ENCODE results near the gene PRKG1. TPM values are rescaled to one million over a fixed set of nuclear protein-coding genes. Genes with fewer than 3 reads are reported as not detected.

Gene PRKG1
- total RNA-seq (10 to 100 TPM; 31.7 to 49.0 (median 45.2) TPM), polyA plus RNA-seq (10 to 100 TPM in 2 of 3 donors, 1 to 10 TPM in 1; 4.5 to 18.0 (median 16.1) TPM)
- long read RNA-seq, donor 1, partial matches to known transcripts: 1 of 10 reads
- long read RNA-seq, donor 1, other reads (novel, unspliced or antisense): 9 of 10 reads
- long read RNA-seq, donor 2, partial matches to known transcripts: 3 of 21 reads
- long read RNA-seq, donor 2, other reads (novel, unspliced or antisense): 18 of 21 reads

- peak; percentile 76 to 84 for DNase-seq
- intact Hi-C loops (cut with DNase I): loop anchor here (5.0 to 10.0 kb wide), 3 partner anchors 170 to 350 kb away; no protein-coding TSS in a partner anchor
- WGBS, 3 donors: 0 to 2% (median 1%) methylated on average over 56 to 59 of the region's 59 CpGs
- H3K36me3 ChIP-seq (ENCODE audit: insufficient read depth in 1 of 2, low read depth in 1 of 2): no peaks in the 10 kb centered on the region
- H3K4me1 ChIP-seq: peaks cover 19% of the 10 kb centered on the region
- peak within 1 kb of the TSS; percentile 64 for H3K27ac ChIP-seq
- peaks cover 0 to 3% (median 0%) of the 10 kb centered on the region in 3 donors for H3K27me3 ChIP-seq (ENCODE audit: insufficient read depth in 3 of 3, low read length in 2 of 3)
- no peak for TF ChIP-seq CTCF (IDR thresholded peaks at IDR 0.05)
- H3K9me3 ChIP-seq: no peaks in the 10 kb centered on the region
- ATAC-seq: peak; percentile 84 to 92 (median 86)
- H3K4me3 ChIP-seq: peak within 1 kb of the TSS; percentile 85
Observed at GRCh38 chr10:51074238-51075028, at the start of gene PRKG1. Gene PRKG1 (plus strand): TSS chr10:51074487.

- TF ChIP-seq CTCF (IDR thresholded peaks at IDR 0.05): no peak
- Histone ChIP-seq H3K27me3 (ENCODE audit: insufficient read depth in 3 of 3, low read length in 2 of 3) (no peaks in the 10 kb centered on the region), H3K4me1 (peaks cover 30% of the 10 kb centered on the region), H3K9me3 (no peaks in the 10 kb centered on the region), H3K27ac (peak overlapping the region; percentile 37), H3K4me3 (no peak overlapping the region), H3K36me3 (ENCODE audit: insufficient read depth in 1 of 2, low read depth in 1 of 2) (no peaks in the 10 kb centered on the region)
- DNase-seq: no peak
- intact Hi-C loops (cut with DNase I): no loop called here
- ATAC-seq: no peak
Observed at GRCh38 chr10:51028420-51028819, 45.9 kb upstream of the PRKG1 start.

GRCh38 chr10:51029172-51029641 lies 45.1 kb upstream of the PRKG1 start:
- no peak for DNase-seq
- TF ChIP-seq CTCF (IDR thresholded peaks at IDR 0.05): no peak
- ATAC-seq: peak; percentile 62 to 76 (median 64)
- Histone ChIP-seq H3K9me3 (no peaks in the 10 kb centered on the region), H3K36me3 (ENCODE audit: insufficient read depth in 1 of 2, low read depth in 1 of 2) (no peaks in the 10 kb centered on the region), H3K27ac (peak overlapping the region; percentile 37), H3K27me3 (ENCODE audit: insufficient read depth in 3 of 3, low read length in 2 of 3) (no peaks in the 10 kb centered on the region), H3K4me3 (no peak overlapping the region), H3K4me1 (peaks cover 30% of the 10 kb centered on the region)
- intact Hi-C loops (cut with DNase I): no loop called here
- WGBS, 3 donors: 35 to 72% (median 53%) methylated on average over 2 of the region's 2 CpGs

GRCh38 chr10:51030480-51030879 lies 43.8 kb upstream of the PRKG1 start:
- TF ChIP-seq CTCF (IDR thresholded peaks at IDR 0.05): no peak
- Histone ChIP-seq H3K27me3 (ENCODE audit: insufficient read depth in 3 of 3, low read length in 2 of 3) (no peaks in the 10 kb centered on the region), H3K9me3 (no peaks in the 10 kb centered on the region), H3K4me3 (no peak overlapping the region), H3K4me1 (peaks cover 30% of the 10 kb centered on the region), H3K27ac (no peak overlapping the region), H3K36me3 (ENCODE audit: insufficient read depth in 1 of 2, low read depth in 1 of 2) (no peaks in the 10 kb centered on the region)
- no peak for DNase-seq
- intact Hi-C loops (cut with DNase I): no loop called here
- WGBS, 3 donors: 79 to 87% (median 85%) methylated on average over 2 of the region's 2 CpGs
- ATAC-seq: no peak
